NCI-H1105 treated with DMSO at 0.1 percent for 48 hours (cell line): ENCODE results near the gene ZFYVE16.
"Not testable (repeated sequence)": the region's sequence is repeated elsewhere in the genome, so short reads cannot be mapped to it uniquely, and the experiment has no call there.

Source experiments
- DNase-seq: peaks from one replicate; lab custom pipeline; 2025; lab: John Stamatoyannopoulos, UW

Gene ZFYVE16

GRCh38 chr5:80411589-80412219 is 3.8 kb downstream of the ZFYVE16 start:
- DNase-seq, result no peak

GRCh38 chr5:80414113-80414512 is 6.2 kb downstream of the ZFYVE16 start:
- DNase-seq, result no peak

- no peak for DNase-seq
Measured at GRCh38 chr5:80417973-80418372, 10.1 kb downstream of the ZFYVE16 start.

- DNase-seq, result not testable (repeated sequence)
Measured at GRCh38 chr5:80424365-80424764, 16.5 kb downstream of the ZFYVE16 start.

- no peak for DNase-seq
Measured at GRCh38 chr5:80435476-80435875, 27.6 kb downstream of the ZFYVE16 start.

- no peak for DNase-seq
Measured at GRCh38 chr5:80437326-80437725, 29.5 kb downstream of the ZFYVE16 start.

- DNase-seq, result no peak
Measured at GRCh38 chr5:80438739-80439138, 30.9 kb downstream of the ZFYVE16 start.

- DNase-seq, result no peak
Measured at GRCh38 chr5:80439213-80439612, 31.3 kb downstream of the ZFYVE16 start.

GRCh38 chr5:80442742-80443141 is 34.9 kb downstream of the ZFYVE16 start:
- no peak for DNase-seq

GRCh38 chr5:80453366-80453765 is 45.5 kb downstream of the ZFYVE16 start:
- DNase-seq, result no peak

GRCh38 chr5:80463269-80463668 is 55.4 kb downstream of the ZFYVE16 start:
- no peak for DNase-seq

GRCh38 chr5:80466669-80467485 is 59.0 kb downstream of the ZFYVE16 start:
- DNase-seq, result no peak

- no peak for DNase-seq
Measured at GRCh38 chr5:80468131-80468530, 60.3 kb downstream of the ZFYVE16 start.

- DNase-seq, result not testable (repeated sequence)
Measured at GRCh38 chr5:80470631-80471030, 62.8 kb downstream of the ZFYVE16 start.

GRCh38 chr5:80474929-80475328 is 67.1 kb downstream of the ZFYVE16 start:
- no peak for DNase-seq

- no peak for DNase-seq
Measured at GRCh38 chr5:80479713-80480112, 71.8 kb downstream of the ZFYVE16 start.

GRCh38 chr5:80480354-80480753 is 72.5 kb downstream of the ZFYVE16 start:
- no peak for DNase-seq

- DNase-seq, result peak; percentile 9
Measured at GRCh38 chr5:80481019-80481893, 73.4 kb downstream of the ZFYVE16 start.

- no peak for DNase-seq
Measured at GRCh38 chr5:80482578-80482977, 74.7 kb downstream of the ZFYVE16 start.

GRCh38 chr5:80483636-80484232 is 75.9 kb downstream of the ZFYVE16 start:
- no peak for DNase-seq

GRCh38 chr5:80487444-80487828 is 79.6 kb downstream of the ZFYVE16 start:
- DNase-seq, result no peak
